SW480 (cell line): ENCODE data around the gene GABPA.
"Not testable (repeated sequence)": the region's sequence is repeated elsewhere in the genome, so short reads cannot be mapped to it uniquely, and the experiment has no call there.

Experiments
- DNase-seq: peaks from one replicate; pipeline ENCODE4 v3.0.0-alpha.2; 2016; ENCODE audit warnings: low spot score

Gene GABPA

GRCh38 chr21:25734904-25735645, at the start of gene GABPA, which contains the start of gene ATP5PF:
TSS of gene GABPA (plus strand) at chr21:25734972. CDS start at chr21:25741599, 6,627 bp downstream.
TSS of gene ATP5PF (minus strand) at chr21:25734904. CDS start at chr21:25729794, 5,110 bp downstream.
- peak; percentile 99 for DNase-seq

- no peak for DNase-seq
These were observed 47.0 kb upstream of the GABPA start for GRCh38 chr21:25687787-25688186.

DNA sequence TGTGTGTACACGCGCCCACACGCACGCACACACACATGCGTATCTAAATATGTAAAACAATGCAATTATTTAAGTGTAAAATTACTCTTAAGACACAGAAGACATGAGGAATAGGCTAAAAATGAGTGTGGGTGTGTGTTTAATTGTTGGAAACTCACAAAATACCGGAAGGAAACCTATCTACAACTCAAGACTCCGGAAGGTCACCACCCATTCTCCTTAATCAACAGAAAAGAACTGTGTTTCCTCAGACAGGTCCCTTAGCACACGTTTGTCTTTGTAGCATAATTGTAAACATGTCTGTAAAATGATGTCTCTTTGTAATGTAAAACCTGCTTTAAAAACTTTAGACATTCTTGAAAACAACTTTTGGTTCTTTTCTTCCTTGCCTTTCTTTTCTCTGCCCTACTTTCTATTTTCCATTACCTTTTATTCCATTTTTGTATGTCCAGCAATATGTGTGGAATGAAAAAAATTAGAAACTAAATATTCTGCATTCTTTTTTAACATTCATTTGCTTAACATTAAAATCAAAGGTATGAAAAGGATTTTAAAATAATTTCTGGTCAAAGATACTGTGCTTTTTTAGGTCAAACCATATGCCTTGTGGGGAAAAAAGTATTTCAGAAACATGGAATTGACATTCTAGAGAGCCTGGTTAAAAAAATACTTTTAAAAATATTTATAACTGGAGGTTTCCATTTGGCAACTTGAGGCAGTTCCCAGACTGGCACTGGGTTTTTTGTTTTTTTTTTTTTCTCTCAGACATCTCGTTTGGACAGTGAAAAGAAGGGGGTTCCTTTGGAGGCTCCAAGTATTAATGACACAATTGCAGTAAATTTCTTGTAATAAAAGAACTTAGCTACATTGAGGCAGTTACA, 46.3 kb upstream of the GABPA start:
- DNase-seq: no peak

DNA sequence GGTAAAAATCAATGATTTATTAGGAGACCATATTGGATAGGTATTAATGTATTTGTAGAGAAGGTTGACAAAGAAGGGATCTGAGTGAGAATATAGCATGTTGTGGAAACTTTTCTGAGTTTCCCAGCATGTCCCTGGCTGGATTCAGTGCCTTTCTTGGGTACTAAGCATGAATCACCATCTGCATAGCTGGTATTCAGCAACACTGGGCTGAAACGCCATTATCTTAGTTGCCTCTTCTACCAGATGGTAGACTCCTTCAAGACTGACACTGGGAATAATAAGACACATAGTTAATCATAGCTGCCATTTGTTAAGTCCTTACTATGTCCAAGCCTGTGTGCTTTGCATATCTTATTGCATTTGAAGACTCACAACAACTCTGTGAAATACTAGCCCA, 45.5 kb upstream of the GABPA start:
- no peak for DNase-seq

DNA sequence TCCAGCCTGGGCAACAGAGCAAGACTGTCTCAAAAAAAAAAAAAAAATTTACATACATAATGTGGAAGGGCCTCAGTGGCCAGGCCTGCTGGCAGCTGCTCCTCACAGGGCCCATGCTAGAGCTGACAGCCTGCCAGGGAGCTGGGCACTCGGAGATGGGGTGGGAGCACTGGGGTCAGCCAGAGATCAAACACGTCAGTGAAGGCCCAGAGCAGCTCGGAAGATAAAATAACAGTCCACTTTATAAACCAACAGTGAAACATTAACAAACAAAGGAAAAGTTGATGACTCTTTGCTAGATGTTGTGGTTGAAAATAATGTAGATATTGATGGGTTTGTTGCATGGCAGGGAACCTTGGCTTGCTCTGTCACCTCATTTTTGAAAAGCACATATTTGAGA, 42.8 kb upstream of the GABPA start:
- DNase-seq: no peak

DNA sequence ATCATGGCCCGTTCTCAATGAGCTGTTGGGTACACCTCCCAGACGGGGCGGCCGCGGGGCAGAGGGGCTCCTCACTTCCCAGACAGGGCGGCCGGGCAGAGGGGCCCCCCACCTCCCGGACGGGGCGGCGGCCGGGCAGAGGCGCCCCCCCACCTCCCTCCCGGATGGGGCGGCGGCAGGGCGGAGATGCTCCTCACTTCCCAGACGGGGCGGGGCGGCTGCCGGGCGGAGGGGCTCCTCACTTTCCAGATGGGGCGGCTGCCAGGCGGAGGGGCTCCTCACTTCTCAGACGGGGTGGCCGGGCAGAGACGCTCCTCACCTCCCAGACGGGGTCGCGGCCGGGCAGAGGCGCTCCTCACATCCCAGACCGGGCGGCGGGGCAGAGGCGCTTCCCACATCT, 39.3 kb upstream of the GABPA start:
- DNase-seq: not testable (repeated sequence)

DNA sequence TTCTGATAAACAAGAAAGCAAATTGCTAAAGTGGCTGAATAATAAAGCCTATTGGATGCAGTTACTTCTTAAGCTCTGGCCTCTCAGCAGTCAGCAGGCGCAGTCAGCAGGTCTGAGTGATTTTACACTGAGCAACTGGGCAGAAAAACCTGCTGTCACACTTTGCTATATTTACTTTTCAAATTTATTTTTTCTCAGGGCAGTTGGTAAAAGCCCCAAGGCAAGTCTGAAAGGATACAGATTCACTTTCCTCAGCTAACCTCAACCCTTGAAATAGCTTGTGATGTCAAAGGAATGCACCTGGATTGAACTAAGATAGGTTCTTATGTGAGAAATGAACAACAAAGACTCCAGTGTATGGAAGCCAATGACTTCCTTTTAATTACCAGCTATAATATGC, 34.0 kb upstream of the GABPA start:
- DNase-seq: no peak

GRCh38 chr21:25701529-25701928, 33.2 kb upstream of the GABPA start:
- DNase-seq: no peak

- peak; percentile 60 for DNase-seq
These were observed 26.2 kb upstream of the GABPA start for GRCh38 chr21:25708467-25709065.

- DNase-seq: no peak
These were observed 25.0 kb upstream of the GABPA start for GRCh38 chr21:25709684-25710265.

DNA sequence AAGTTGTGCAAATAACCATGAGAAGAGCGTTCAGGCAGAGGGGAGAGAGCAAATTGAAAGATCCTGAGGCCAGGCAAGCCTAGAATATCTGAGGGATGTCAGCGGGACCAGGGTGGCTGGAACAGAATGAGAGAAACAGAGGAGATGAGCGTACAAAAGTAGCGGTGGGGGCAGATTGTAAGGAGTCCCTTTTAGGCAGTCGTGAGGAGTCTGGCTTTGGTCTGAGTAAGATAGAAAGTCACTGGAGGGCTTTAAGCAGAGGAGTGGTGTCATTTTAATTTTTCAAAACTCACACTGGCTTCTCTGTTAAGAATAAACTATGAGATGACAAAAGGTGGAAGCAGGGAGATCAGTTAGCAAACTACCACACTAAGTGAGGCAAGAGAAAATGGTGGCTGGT, 24.2 kb upstream of the GABPA start:
- no peak for DNase-seq

DNA sequence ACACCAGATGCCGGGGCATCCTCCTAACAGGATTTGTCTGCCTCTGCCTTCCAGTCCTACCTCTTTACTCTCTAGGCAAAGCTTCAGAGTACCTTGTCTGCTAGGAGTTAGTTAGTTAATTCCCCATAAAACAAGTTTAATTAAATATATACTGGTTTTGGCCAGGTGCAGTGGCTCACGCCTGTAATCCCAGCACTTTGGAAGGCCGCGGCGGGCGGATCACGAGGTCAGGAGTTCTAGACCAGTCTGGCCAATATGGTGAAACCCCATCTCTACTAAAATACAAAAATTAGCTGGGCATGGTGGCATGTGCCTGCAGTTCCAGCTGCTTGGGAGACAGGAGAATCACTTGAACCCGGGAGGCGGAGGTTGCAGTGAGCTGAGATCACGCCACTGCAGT, 20.7 kb upstream of the GABPA start:
- not testable (repeated sequence) for DNase-seq

GRCh38 chr21:25717491-25718147, 17.2 kb upstream of the GABPA start:
- no peak for DNase-seq

DNA sequence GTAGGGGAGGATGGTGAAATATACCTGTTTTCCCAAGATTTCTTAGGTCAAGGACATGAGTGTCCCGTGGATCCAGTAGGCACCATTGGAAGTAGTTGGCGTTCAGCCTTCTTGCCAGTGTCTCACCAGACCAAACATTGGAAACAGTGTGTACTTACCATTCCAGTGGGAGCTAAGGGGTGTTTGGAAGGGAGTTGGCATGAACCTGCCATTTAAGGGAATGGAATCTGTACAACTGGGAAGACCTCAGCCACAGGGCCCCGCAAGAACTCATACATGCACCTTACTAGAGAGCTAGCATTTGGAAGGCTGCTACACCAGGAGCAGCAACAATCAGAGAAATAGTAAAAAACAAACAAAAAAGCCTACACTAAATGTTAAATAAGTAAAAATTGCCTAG, 12.8 kb upstream of the GABPA start:
- no peak for DNase-seq

DNA sequence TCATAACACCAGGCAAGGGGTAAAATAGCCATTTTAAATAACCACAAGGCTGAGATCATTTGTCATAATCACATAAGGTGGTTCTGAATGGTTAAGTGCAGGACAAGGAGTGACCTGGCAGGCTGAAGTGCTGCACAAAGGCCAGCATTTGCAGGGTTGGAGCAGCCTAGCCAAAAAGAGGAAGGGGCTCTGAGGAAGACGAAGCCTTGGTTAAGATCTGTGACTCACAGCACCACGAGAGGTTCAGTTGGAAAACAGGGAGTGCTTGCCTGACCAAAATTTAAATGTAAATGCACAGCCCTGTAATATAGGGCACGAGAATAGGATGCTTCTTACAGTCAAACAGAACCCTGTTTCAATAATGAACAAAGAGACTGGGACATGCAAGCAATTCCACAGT, 12.1 kb upstream of the GABPA start:
- DNase-seq: no peak

- no peak for DNase-seq
These were observed 2.5 kb upstream of the GABPA start for GRCh38 chr21:25732091-25732760.

DNA sequence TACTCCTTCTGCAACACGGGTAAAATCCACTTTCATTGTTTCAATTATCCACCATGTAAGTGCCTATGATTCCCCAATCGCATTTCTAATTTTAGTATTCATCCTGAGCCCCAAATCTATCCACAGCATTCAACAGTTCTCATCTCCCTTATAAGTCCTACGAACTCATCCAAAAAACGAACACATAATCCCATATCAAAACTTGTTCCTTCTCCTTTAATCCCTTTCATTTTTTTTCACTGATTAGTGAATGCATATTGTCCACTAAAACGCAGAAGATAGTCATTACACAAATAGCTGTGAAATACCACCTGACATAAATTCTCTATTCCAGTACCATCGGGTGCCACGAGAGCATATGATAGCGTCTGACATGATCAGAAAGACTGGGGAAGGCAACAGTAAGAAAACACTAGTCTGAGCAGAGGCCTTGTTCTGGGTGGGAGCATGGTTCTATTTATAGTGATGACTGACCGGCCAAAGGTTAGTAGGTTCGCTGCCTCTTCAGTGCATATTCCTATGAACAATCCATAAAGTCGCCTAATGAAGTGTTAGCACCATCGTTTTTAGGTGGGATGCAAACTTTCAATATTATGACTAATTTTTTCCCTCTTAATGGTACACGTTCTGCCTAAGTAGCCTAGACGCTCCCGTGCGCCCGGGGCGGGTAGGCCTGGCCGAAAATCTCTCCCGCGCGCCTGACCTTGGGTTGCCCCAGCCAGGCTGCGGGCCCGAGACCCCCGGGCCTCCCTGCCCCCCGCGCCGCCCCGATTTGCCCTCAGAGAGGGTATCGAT, 716 bp upstream of the GABPA start:
- peak; percentile 53 for DNase-seq

DNA sequence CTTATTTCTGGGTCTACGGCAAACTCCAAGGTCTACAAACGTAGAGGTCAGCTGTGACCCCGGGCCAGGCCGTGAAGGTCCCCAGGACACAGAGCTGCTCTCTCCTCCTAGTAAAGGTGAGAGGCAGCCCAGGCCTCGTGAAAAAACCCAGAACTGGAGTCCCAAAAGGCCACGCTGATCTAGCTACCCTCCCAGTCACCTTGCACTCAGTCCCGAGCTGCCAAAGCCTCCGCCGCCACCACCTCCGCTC, 193 bp upstream of the GABPA start:
- no peak for DNase-seq

GRCh38 chr21:25735646-25736597, 1.1 kb downstream of the GABPA start:
- DNase-seq: peak; percentile 89

DNA sequence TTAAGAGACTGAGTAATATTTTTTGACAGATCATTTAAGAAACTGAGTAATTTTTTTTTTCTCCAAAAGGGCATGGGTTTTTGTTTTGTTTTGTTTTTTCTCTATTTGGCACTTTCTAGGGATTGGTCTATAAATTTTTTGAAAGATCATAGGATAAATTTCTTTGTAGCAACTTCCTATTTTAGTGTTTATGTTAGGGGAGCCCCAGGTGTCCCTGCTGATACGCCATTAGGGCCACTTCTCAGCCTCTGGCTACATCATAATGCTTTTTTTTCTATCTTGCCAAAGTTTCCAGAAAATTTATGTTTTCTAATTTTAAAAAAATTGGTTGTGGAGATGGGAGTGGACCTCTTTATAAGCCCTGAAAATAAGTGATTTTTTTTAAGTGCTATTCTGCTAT, 2.6 kb downstream of the GABPA start:
- no peak for DNase-seq
